K562 (cell line): ENCODE data around the gene KCND3. TPM values are rescaled to one million over a fixed set of nuclear protein-coding genes. Genes with fewer than 3 reads are reported as not detected.

Experiments
- ADNP ChIP-seq: fragments of 200-800 bp; sonication (Bioruptor generic); IDR thresholded peaks from 2 replicates; pipeline ENCODE4 v1.6.1; 2016; ENCODE audit warnings: missing genetic modification characterization, missing compliant biosample characterization
- ATF2 ChIP-seq: sonication (generic); formaldehyde crosslinking; IDR thresholded peaks from 2 replicates; pipeline ENCODE4 v1.8.1; 2022; ENCODE audit warnings: missing genetic modification reagents
- BRF2 ChIP-seq: IDR thresholded peaks from 3 replicates; pipeline ENCODE4 v1.6.1; 2011; ENCODE audit warnings: borderline replicate concordance, mild to moderate bottlenecking; ENCODE audit not compliant: insufficient read length, insufficient read depth
- CHAMP1 ChIP-seq: fragments of 450-650 bp; IDR thresholded peaks from 2 replicates; pipeline ENCODE4 v1.6.1; 2016; ENCODE audit warnings: mild to moderate bottlenecking
- DNMT1 ChIP-seq: fragments of 450-650 bp; IDR thresholded peaks from 2 replicates; pipeline ENCODE4 v1.6.1; 2016; ENCODE audit warnings: antibody characterized with exemption, mild to moderate bottlenecking
- KAT7 ChIP-seq: sonication (generic); formaldehyde crosslinking; IDR thresholded peaks from 2 replicates; pipeline ENCODE4 v1.8.0; 2022; ENCODE audit warnings: missing genetic modification reagents, mild to moderate bottlenecking, borderline replicate concordance
- KDM1A ChIP-seq, 2 experiments: fragments of 450-650 bp; IDR thresholded peaks; 2 replicates each; pipeline ENCODE4 v1.6.1; 2016; ENCODE audit warnings: mild to moderate bottlenecking in 2 of 2
- KDM5B ChIP-seq: fragments of 200-600 bp; sonication (generic); IDR thresholded peaks from 2 replicates; pipeline ENCODE4 v1.6.1; 2012; ENCODE audit warnings: low read depth, mild to moderate bottlenecking, moderate library complexity, low read length, control low read depth, inconsistent platforms; ENCODE audit not compliant: insufficient replicate concordance
- MECOM ChIP-seq: fragments of 250-450 bp; sonication (Bioruptor Pico); IDR thresholded peaks from 2 replicates; pipeline ENCODE4 v1.8.0; 2022; ENCODE audit warnings: inconsistent platforms
- MEF2A ChIP-seq: IDR thresholded peaks from 2 replicates; pipeline ENCODE4 v1.6.1; 2011; ENCODE audit warnings: low read depth, mild to moderate bottlenecking, low read length, moderate library complexity; ENCODE audit not compliant: control insufficient read depth
- RCOR1 ChIP-seq, 2 experiments: IDR thresholded peaks; 2 replicates each; pipeline ENCODE4 v1.6.1; 2012; ENCODE audit warnings: low read depth in 2 of 2, low read length in 2 of 2, borderline replicate concordance in 1 of 2, improper control_type of control experiment in 1 of 2
- SMARCC2 ChIP-seq: fragments of 450-650 bp; IDR thresholded peaks from 2 replicates; pipeline ENCODE4 v1.6.1; 2017; ENCODE audit warnings: antibody characterized with exemption, moderate library complexity, mild to moderate bottlenecking, low read depth
- TRIM24 ChIP-seq, 2 experiments: fragments of 450-650 bp; IDR thresholded peaks; 2 replicates each; pipeline ENCODE4 v1.6.1; 2016
- ZBTB5 ChIP-seq: fragments of 450-650 bp; IDR thresholded peaks from 2 replicates; pipeline ENCODE4 v1.6.1; 2017; ENCODE audit warnings: antibody characterized with exemption
- ZNF143 ChIP-seq: sonication (generic); formaldehyde crosslinking; IDR thresholded peaks from 2 replicates; pipeline ENCODE4 v1.9.0; 2022; ENCODE audit warnings: mild to moderate bottlenecking, missing genetic modification reagents
- ZNF175 ChIP-seq: fragments of 200-800 bp; sonication (Bioruptor generic); IDR thresholded peaks from 2 replicates; pipeline ENCODE4 v1.6.1; 2016; ENCODE audit warnings: low read depth, mild to moderate bottlenecking, missing genetic modification characterization, missing compliant biosample characterization
- ZNF24 ChIP-seq: fragments of 450-650 bp; IDR thresholded peaks from 2 replicates; pipeline ENCODE4 v1.6.1; 2016
- ZNF561 ChIP-seq: fragments of 450-650 bp; formaldehyde crosslinking; conservative IDR thresholded peaks from 2 replicates; pipeline ENCODE4 v1.4.0; 2020; ENCODE audit warnings: mild to moderate bottlenecking, moderate library complexity
- ZNF764 ChIP-seq: fragments of 250-450 bp; sonication (Bioruptor Pico); IDR thresholded peaks from 2 replicates; pipeline ENCODE4 v1.4.0; 2020; ENCODE audit warnings: low read depth, mild to moderate bottlenecking, moderate library complexity
- polyA plus RNA-seq, 8 experiments: library from polyadenylated mRNA; depleted of rRNA in 4 of 8; stranded (reverse) in 5 of 8; unstranded in 3 of 8; fragments of >200 nt; fragmentation: Nextera tagmentation in 2 of 8; fragmentation: Illumina TruSeq in 1 of 8; extraction: Ambion mirVana in 2 of 8; extraction: Trizol in 1 of 8; gene quantifications; 2 replicates each; pipeline versions ENCODE4 v1.2.1 to v1.2.3, GENCODE V29; 2011 to 2014; ENCODE audit warnings: inconsistent platforms in 1 of 8, missing spikeins in 1 of 8
- total RNA-seq, 7 experiments: library from RNA; depleted of rRNA in 6 of 7; stranded (reverse); fragments of >200 nt in 6 of 7; fragmentation: Illumina TruSeq in 2 of 7; extraction: Trizol in 2 of 7; gene quantifications; 2 replicates each; pipeline versions ENCODE4 v1.2.1 to v1.2.3, GENCODE V29; 2011 to 2021; ENCODE audit warnings: low replicate concordance in 1 of 7

The KCND3 gene
- total and polyA plus RNA-seq, 9 of the 15 experiments (the other 6 are each of a cell fraction or from before 2014, with no cell fraction given): not detected

GRCh38 chr1:111723871-111724270, 265.6 kb downstream of the KCND3 start (continued):
- TF ChIP-seq ATF2 (CRISPR knock-in tag): no peak
- TF ChIP-seq TRIM24 (IDR thresholded peaks at IDR 0.05): no peak
- no peak for TF ChIP-seq ZBTB5
- no peak for TF ChIP-seq ZNF24
- TF ChIP-seq RCOR1 (IDR thresholded peaks at IDR 0.05; ENCODE audit: borderline replicate concordance in 1 of 2, low read depth in 2 of 2, low read length in 2 of 2): peak in 1 of 2 experiments; percentile 65; a peak in 2 of 4 replicates
- no peak for TF ChIP-seq KDM5B
- TF ChIP-seq BRF2: no peak
- no peak for TF ChIP-seq ZNF561 (CRISPR knock-in tag)
- TF ChIP-seq CHAMP1: no peak
- TF ChIP-seq MEF2A: no peak
- no peak for TF ChIP-seq DNMT1
- TF ChIP-seq SMARCC2: no peak
- no peak for TF ChIP-seq ZNF175
- TF ChIP-seq ADNP (tag): peak; percentile 47; the same call in 1 of the 2 replicates
- no peak for TF ChIP-seq ZNF143 (CRISPR knock-in tag)
- no peak for TF ChIP-seq ZNF764 (CRISPR knock-in tag)
- no peak for TF ChIP-seq KAT7 (CRISPR knock-in tag)
- peak; percentile 77 to 83; a peak in 3 of 4 replicates for TF ChIP-seq KDM1A (IDR thresholded peaks at IDR 0.05)
- no peak for TF ChIP-seq MECOM (CRISPR knock-in tag)
